Measurements from ENCODE around the gene TOM1. TPM values are rescaled to one million over a fixed set of nuclear protein-coding genes. Genes with fewer than 3 reads are reported as not detected.

Gene TOM1
- total RNA-seq, 1 experiment from 2014 or later = 22.3 TPM

- Histone ChIP-seq H2BK15ac (ENCODE audit: low read depth, low read length) (no peak overlapping the region), H2BK12ac (ENCODE audit: insufficient read length, low read depth, low read length) (no peak overlapping the region), H3K18ac (ENCODE audit: insufficient read length, low read depth, low read length) (no peak overlapping the region), H4K8ac (replicated peaks; ENCODE audit: insufficient read length, low read depth, low read length) (no peak overlapping the region), H2BK20ac (ENCODE audit: low read depth, low read length, poor library complexity, severe bottlenecking) (no peak overlapping the region), H2BK120ac (ENCODE audit: low read depth, low read length, poor library complexity, severe bottlenecking) (no peak overlapping the region), H3K4me1 (ENCODE audit: insufficient read depth, low read length) (no peaks in the 10 kb centered on the region), H4K20me1 (ENCODE audit: control insufficient read depth, insufficient read depth, insufficient read length) (no peaks in the 10 kb centered on the region), H3K79me2 (ENCODE audit: insufficient read depth, low read length) (no peaks in the 10 kb centered on the region), H3K27me3 (ENCODE audit: insufficient read depth, low read length) (no peaks in the 10 kb centered on the region), H3K23ac (ENCODE audit: insufficient read length, low read depth, low read length) (no peak overlapping the region), H3T11ph (ENCODE audit: low read length) (no peak overlapping the region), H3K27ac (ENCODE audit: insufficient read length, low read depth, low read length) (no peak overlapping the region), H2AK5ac (ENCODE audit: insufficient read length, low read length) (no peak overlapping the region), H4K91ac (ENCODE audit: insufficient read length, low read depth, low read length) (no peak overlapping the region), H3K4ac (ENCODE audit: low read depth, low read length) (no peak overlapping the region), H3K9ac (ENCODE audit: extremely low read depth, insufficient read length, low read length) (no peak overlapping the region), H2AFZ (ENCODE audit: low read length) (no peak overlapping the region), H3K56ac (ENCODE audit: insufficient read length, low read depth, low read length) (no peak overlapping the region), H3K23me2 (ENCODE audit: insufficient read length, low read depth, low read length, poor library complexity, severe bottlenecking) (no peaks in the 10 kb centered on the region), H3K79me1 (ENCODE audit: insufficient read depth, low read depth, low read length, poor library complexity, severe bottlenecking) (peaks cover 4% of the 10 kb centered on the region), H2BK5ac (ENCODE audit: insufficient read length, low read length) (no peak overlapping the region), H3K4me2 (ENCODE audit: insufficient read depth, insufficient read length, low read length) (no peak overlapping the region), H4K5ac (ENCODE audit: insufficient read length, low read depth, low read length) (no peak overlapping the region), H3K14ac (ENCODE audit: insufficient read depth, low read length) (no peak overlapping the region), H3K9me3 (ENCODE audit: control insufficient read depth, low read depth, low read length) (no peaks in the 10 kb centered on the region)
- no peak for DNase-seq
- 100% methylated on average over 1 of the region's 3 CpGs for WGBS (ENCODE audit: extremely low coverage, insufficient read length, low lambda C conversion rate)
- no peak overlapping the region for H3K4me3 Mint-ChIP-seq
- no peaks in the 10 kb centered on the region for H3K4me1 Mint-ChIP-seq
- H3K27me3 Mint-ChIP-seq (ENCODE audit: low read depth) = no peaks in the 10 kb centered on the region
- peaks cover 0 to 1% of the 10 kb centered on the region in 2 experiments; a peak in 1 of 5 replicates for H3K9me3 Mint-ChIP-seq
- no peak for TF ChIP-seq CTCF (conservative IDR thresholded peaks at IDR 0.05)
- H3K36me3 Mint-ChIP-seq (ENCODE audit: insufficient read depth in 1 of 3, low read depth in 3 of 3) = peaks cover 58 to 90% (median 89%) of the 10 kb centered on the region in 3 experiments
- no peak overlapping the region for H3K27ac Mint-ChIP-seq
These were observed 30.1 kb upstream of the TOM1 start for GRCh38 chr22:35269630-35270029.
